ENCODE measurements around the gene RFLNA.

GRCh38 chr12:124296916-124297351, 2.0 kb downstream of the RFLNA start:
- TF ChIP-seq CTCF (IDR thresholded peaks at IDR 0.05): no peak
- TF ChIP-seq EZH2 (IDR thresholded peaks at IDR 0.05; ENCODE audit: borderline replicate concordance, insufficient read depth, low read depth, low read length, poor library complexity, severe bottlenecking): no peak
